ENCODE results near the gene HDAC6.

The HDAC6 gene

DNA sequence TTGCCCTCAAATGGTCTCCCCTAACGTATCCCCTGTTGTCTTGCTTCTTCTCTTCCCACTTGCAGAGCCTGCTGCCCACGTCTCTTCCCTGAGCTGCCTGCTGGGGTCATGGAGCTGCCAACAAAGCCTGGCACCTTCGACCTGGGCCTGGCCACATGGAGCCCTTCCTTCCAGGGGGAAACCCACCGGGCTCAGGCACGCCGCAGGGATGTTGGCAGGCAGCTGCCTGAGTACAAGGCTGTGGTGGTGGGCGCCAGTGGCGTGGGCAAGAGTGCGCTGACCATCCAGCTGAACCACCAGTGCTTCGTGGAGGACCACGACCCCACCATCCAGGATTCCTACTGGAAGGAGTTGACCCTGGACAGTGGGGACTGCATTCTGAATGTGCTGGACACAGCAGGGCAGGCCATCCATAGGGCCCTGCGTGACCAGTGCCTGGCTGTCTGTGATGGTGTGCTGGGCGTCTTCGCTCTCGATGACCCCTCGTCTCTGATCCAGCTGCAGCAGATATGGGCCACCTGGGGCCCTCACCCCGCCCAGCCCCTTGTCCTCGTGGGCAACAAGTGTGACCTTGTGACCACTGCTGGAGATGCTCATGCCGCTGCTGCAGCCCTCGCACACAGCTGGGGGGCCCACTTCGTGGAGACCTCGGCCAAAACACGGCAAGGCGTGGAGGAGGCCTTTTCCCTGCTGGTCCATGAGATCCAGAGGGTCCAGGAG is 27.3 kb downstream of the HDAC6 start:
- no peaks in the 10 kb centered on the region for H3K9me3 ChIP-seq (ENCODE audit: control insufficient read depth, insufficient read depth, low read depth, low read length)

More for the DNA sequence above, 27.3 kb downstream of the HDAC6 start:
- CTCF ChIA-PET = no interaction called here
- Histone ChIP-seq H3K4me1 (ENCODE audit: control insufficient read depth, insufficient read depth, low read length) (no peaks in the 10 kb centered on the region), H3K4me3 (ENCODE audit: low read depth, low read length) (no peak overlapping the region), H3K36me3 (ENCODE audit: control insufficient read depth in 2 of 2, insufficient read depth in 1 of 2, low read length in 2 of 2) (peaks cover 0 to 17% of the 10 kb centered on the region in 2 experiments; a peak in 1 of 3 replicates), H3K27ac (ENCODE audit: extremely low read depth, low read depth, low read length) (no peak overlapping the region)
- TF ChIP-seq, protein P1, sequence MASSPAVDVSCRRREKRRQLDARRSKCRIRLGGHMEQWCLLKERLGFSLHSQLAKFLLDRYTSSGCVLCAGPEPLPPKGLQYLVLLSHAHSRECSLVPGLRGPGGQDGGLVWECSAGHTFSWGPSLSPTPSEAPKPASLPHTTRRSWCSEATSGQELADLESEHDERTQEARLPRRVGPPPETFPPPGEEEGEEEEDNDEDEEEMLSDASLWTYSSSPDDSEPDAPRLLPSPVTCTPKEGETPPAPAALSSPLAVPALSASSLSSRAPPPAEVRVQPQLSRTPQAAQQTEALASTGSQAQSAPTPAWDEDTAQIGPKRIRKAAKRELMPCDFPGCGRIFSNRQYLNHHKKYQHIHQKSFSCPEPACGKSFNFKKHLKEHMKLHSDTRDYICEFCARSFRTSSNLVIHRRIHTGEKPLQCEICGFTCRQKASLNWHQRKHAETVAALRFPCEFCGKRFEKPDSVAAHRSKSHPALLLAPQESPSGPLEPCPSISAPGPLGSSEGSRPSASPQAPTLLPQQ (tag by site-specific recombination; IDR thresholded peaks at IDR 0.05) = no peak
- TF ChIP-seq, protein P2, sequence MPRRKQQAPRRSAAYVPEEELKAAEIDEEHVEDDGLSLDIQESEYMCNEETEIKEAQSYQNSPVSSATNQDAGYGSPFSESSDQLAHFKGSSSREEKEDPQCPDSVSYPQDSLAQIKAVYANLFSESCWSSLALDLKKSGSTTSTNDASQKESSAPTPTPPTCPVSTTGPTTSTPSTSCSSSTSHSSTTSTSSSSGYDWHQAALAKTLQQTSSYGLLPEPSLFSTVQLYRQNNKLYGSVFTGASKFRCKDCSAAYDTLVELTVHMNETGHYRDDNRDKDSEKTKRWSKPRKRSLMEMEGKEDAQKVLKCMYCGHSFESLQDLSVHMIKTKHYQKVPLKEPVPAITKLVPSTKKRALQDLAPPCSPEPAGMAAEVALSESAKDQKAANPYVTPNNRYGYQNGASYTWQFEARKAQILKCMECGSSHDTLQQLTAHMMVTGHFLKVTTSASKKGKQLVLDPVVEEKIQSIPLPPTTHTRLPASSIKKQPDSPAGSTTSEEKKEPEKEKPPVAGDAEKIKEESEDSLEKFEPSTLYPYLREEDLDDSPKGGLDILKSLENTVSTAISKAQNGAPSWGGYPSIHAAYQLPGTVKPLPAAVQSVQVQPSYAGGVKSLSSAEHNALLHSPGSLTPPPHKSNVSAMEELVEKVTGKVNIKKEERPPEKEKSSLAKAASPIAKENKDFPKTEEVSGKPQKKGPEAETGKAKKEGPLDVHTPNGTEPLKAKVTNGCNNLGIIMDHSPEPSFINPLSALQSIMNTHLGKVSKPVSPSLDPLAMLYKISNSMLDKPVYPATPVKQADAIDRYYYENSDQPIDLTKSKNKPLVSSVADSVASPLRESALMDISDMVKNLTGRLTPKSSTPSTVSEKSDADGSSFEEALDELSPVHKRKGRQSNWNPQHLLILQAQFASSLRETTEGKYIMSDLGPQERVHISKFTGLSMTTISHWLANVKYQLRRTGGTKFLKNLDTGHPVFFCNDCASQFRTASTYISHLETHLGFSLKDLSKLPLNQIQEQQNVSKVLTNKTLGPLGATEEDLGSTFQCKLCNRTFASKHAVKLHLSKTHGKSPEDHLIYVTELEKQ (tag by site-specific recombination; IDR thresholded peaks at IDR 0.05; ENCODE audit: borderline replicate concordance) = no peak
- TF ChIP-seq ZNF2 (tag by site-specific recombination; IDR thresholded peaks at IDR 0.05) (no peak), MEIS1 (CRISPR knock-in tag; IDR thresholded peaks at IDR 0.05; ENCODE audit: borderline replicate concordance) (no peak), ZNF664 (tag by site-specific recombination; IDR thresholded peaks at IDR 0.05) (no peak), ZNF777 (tag by site-specific recombination; IDR thresholded peaks at IDR 0.05; ENCODE audit: borderline replicate concordance) (no peak), YY1 (tag by site-specific recombination; IDR thresholded peaks at IDR 0.05) (no peak), ZNF785 (tag by site-specific recombination; IDR thresholded peaks at IDR 0.05) (no peak), ZFP3 (tag by site-specific recombination; IDR thresholded peaks at IDR 0.05; ENCODE audit: low read depth) (no peak), ZNF76 (tag by site-specific recombination; IDR thresholded peaks at IDR 0.05; ENCODE audit: borderline replicate concordance, low read depth) (no peak), ZNF23 (tag by site-specific recombination; IDR thresholded peaks at IDR 0.05; ENCODE audit: borderline replicate concordance) (no peak), ZNF530 (tag by site-specific recombination; IDR thresholded peaks at IDR 0.05; ENCODE audit: low read depth) (no peak), ZNF514 (tag by site-specific recombination; IDR thresholded peaks at IDR 0.05) (no peak), FEZF1 (tag by site-specific recombination; IDR thresholded peaks at IDR 0.05) (no peak), ZBTB20 (tag by site-specific recombination; IDR thresholded peaks at IDR 0.05) (no peak)
- TF ChIP-seq, protein P3, sequence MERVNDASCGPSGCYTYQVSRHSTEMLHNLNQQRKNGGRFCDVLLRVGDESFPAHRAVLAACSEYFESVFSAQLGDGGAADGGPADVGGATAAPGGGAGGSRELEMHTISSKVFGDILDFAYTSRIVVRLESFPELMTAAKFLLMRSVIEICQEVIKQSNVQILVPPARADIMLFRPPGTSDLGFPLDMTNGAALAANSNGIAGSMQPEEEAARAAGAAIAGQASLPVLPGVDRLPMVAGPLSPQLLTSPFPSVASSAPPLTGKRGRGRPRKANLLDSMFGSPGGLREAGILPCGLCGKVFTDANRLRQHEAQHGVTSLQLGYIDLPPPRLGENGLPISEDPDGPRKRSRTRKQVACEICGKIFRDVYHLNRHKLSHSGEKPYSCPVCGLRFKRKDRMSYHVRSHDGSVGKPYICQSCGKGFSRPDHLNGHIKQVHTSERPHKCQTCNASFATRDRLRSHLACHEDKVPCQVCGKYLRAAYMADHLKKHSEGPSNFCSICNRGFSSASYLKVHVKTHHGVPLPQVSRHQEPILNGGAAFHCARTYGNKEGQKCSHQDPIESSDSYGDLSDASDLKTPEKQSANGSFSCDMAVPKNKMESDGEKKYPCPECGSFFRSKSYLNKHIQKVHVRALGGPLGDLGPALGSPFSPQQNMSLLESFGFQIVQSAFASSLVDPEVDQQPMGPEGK (tag by site-specific recombination; IDR thresholded peaks at IDR 0.05) = no peak
- TF ChIP-seq, protein P4, sequence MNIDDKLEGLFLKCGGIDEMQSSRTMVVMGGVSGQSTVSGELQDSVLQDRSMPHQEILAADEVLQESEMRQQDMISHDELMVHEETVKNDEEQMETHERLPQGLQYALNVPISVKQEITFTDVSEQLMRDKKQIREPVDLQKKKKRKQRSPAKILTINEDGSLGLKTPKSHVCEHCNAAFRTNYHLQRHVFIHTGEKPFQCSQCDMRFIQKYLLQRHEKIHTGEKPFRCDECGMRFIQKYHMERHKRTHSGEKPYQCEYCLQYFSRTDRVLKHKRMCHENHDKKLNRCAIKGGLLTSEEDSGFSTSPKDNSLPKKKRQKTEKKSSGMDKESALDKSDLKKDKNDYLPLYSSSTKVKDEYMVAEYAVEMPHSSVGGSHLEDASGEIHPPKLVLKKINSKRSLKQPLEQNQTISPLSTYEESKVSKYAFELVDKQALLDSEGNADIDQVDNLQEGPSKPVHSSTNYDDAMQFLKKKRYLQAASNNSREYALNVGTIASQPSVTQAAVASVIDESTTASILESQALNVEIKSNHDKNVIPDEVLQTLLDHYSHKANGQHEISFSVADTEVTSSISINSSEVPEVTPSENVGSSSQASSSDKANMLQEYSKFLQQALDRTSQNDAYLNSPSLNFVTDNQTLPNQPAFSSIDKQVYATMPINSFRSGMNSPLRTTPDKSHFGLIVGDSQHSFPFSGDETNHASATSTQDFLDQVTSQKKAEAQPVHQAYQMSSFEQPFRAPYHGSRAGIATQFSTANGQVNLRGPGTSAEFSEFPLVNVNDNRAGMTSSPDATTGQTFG (tag by site-specific recombination; IDR thresholded peaks at IDR 0.05; ENCODE audit: borderline replicate concordance) = no peak
- TF ChIP-seq, protein P5, sequence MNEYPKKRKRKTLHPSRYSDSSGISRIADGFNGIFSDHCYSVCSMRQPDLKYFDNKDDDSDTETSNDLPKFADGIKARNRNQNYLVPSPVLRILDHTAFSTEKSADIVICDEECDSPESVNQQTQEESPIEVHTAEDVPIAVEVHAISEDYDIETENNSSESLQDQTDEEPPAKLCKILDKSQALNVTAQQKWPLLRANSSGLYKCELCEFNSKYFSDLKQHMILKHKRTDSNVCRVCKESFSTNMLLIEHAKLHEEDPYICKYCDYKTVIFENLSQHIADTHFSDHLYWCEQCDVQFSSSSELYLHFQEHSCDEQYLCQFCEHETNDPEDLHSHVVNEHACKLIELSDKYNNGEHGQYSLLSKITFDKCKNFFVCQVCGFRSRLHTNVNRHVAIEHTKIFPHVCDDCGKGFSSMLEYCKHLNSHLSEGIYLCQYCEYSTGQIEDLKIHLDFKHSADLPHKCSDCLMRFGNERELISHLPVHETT (tag by site-specific recombination; IDR thresholded peaks at IDR 0.05) = no peak
- TF ChIP-seq, protein P6, sequence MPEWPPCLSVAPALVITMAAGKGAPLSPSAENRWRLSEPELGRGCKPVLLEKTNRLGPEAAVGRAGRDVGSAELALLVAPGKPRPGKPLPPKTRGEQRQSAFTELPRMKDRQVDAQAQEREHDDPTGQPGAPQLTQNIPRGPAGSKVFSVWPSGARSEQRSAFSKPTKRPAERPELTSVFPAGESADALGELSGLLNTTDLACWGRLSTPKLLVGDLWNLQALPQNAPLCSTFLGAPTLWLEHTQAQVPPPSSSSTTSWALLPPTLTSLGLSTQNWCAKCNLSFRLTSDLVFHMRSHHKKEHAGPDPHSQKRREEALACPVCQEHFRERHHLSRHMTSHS (tag by site-specific recombination; IDR thresholded peaks at IDR 0.05) = no peak
- TF ChIP-seq, protein P7, sequence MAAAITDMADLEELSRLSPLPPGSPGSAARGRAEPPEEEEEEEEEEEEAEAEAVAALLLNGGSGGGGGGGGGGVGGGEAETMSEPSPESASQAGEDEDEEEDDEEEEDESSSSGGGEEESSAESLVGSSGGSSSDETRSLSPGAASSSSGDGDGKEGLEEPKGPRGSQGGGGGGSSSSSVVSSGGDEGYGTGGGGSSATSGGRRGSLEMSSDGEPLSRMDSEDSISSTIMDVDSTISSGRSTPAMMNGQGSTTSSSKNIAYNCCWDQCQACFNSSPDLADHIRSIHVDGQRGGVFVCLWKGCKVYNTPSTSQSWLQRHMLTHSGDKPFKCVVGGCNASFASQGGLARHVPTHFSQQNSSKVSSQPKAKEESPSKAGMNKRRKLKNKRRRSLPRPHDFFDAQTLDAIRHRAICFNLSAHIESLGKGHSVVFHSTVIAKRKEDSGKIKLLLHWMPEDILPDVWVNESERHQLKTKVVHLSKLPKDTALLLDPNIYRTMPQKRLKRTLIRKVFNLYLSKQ (tag by site-specific recombination; IDR thresholded peaks at IDR 0.05; ENCODE audit: borderline replicate concordance) = no peak
- POLR2A ChIA-PET = interaction anchor here (1.2 kb wide), 1 partner anchor 83 kb away, joined by 3 read pairs; the partner anchor contains the start of gene SLC35A2

Measured in HEK293 (cell line).